Neural cell (in vitro differentiated cells): Measurements from ENCODE around the gene MTERF2. TPM values are rescaled to one million over a fixed set of nuclear protein-coding genes. Genes with fewer than 3 reads are reported as not detected.
"Not testable (repeated sequence)": the region's sequence is repeated elsewhere in the genome, so short reads cannot be mapped to it uniquely, and the experiment has no call there.

Experiments
- H2AFZ ChIP-seq: fragments of 200-600, 300-800 bp; sonication (generic), shearing (Covaris generic); 2 replicates; pipeline ENCODE4 v1.6.0; 2014; ENCODE audit warnings: low read depth, mild to moderate bottlenecking, antibody characterized with exemption, low read length, moderate library complexity
- H3F3A ChIP-seq: fragments of 200-600 bp; shearing (Covaris generic); 2 replicates; pipeline ENCODE4 v1.6.1; 2016; ENCODE audit warnings: mild to moderate bottlenecking, moderate library complexity, mixed read lengths, antibody characterized with exemption, low read length; ENCODE audit not compliant: insufficient read depth, poor library complexity, severe bottlenecking
- H3K27ac ChIP-seq: fragments of 200-600, 300-800 bp; sonication (generic), shearing (Covaris generic); 2 replicates; pipeline ENCODE4 v1.5.1; 2014; ENCODE audit warnings: mild to moderate bottlenecking, low read length, moderate library complexity
- H3K27me3 ChIP-seq: fragments of 300-800, 200-600 bp; sonication (generic), shearing (Covaris generic); 2 replicates; pipeline ENCODE4 v1.6.0; 2014; ENCODE audit warnings: mild to moderate bottlenecking, low read depth, low read length, moderate library complexity; ENCODE audit not compliant: insufficient read depth
- H3K36me3 ChIP-seq: fragments of 300-800, 200-600 bp; sonication (generic), shearing (Covaris generic); 2 replicates; pipeline ENCODE4 v1.5.1; 2014; ENCODE audit warnings: mild to moderate bottlenecking, antibody characterized with exemption, low read length, moderate library complexity; ENCODE audit not compliant: insufficient read depth
- H3K4me2 ChIP-seq: fragments of 300-800, 200-600 bp; sonication (generic), shearing (Covaris generic); 2 replicates; pipeline ENCODE4 v1.6.0; 2014; ENCODE audit warnings: mild to moderate bottlenecking, low read length
- H3K4me3 ChIP-seq: fragments of 300-800, 200-600 bp; sonication (generic), shearing (Covaris generic); 2 replicates; pipeline ENCODE4 v1.5.1; 2014; ENCODE audit warnings: mild to moderate bottlenecking, low read length, moderate library complexity
- H3K79me2 ChIP-seq: fragments of 200-600 bp; shearing (Covaris generic); replicated peaks from 2 replicates; pipeline ENCODE4 v1.6.0; 2014; ENCODE audit warnings: mild to moderate bottlenecking, low read length, moderate library complexity; ENCODE audit not compliant: insufficient read depth
- H3K9ac ChIP-seq: fragments of 300-800, 200-600 bp; sonication (generic), shearing (Covaris generic); 2 replicates; pipeline ENCODE4 v1.6.1; 2016; ENCODE audit warnings: mild to moderate bottlenecking, low read length, mixed read lengths
- H3K9me2 ChIP-seq: fragments of 200-600 bp; shearing (Covaris generic); 2 replicates; pipeline ENCODE4 v1.6.1; 2016; ENCODE audit warnings: mild to moderate bottlenecking, low read length, mixed read lengths; ENCODE audit not compliant: insufficient read depth
- H3K9me3 ChIP-seq: fragments of 200-600, 300-800 bp; sonication (generic), shearing (Covaris generic); 2 replicates; pipeline ENCODE4 v1.6.1; 2016; ENCODE audit warnings: mild to moderate bottlenecking, mixed run types, low read length, moderate library complexity, mixed read lengths
- H4K20me1 ChIP-seq: fragments of 200-600 bp; shearing (Covaris generic); 2 replicates; pipeline ENCODE4 v1.6.1; 2016; ENCODE audit warnings: mild to moderate bottlenecking, mixed run types; ENCODE audit not compliant: insufficient read depth
- EP300 ChIP-seq: fragments of 450-650 bp; conservative IDR thresholded peaks from 2 replicates; pipeline ENCODE4 v1.6.1; 2014; ENCODE audit warnings: antibody characterized with exemption, mild to moderate bottlenecking, moderate library complexity; ENCODE audit not compliant: poor library complexity, severe bottlenecking
- EZH2 ChIP-seq: fragments of 200-600, 300-800 bp; shearing (Covaris generic), sonication (generic); IDR thresholded peaks from 2 replicates; pipeline ENCODE4 v1.6.1; 2014; ENCODE audit warnings: antibody characterized with exemption, low read length, borderline replicate concordance, mild to moderate bottlenecking; ENCODE audit not compliant: insufficient read depth, poor library complexity, severe bottlenecking
- MXI1 ChIP-seq: fragments of 450-650 bp; conservative IDR thresholded peaks from 2 replicates; pipeline ENCODE4 v1.6.1; 2014; ENCODE audit warnings: antibody characterized with exemption, mild to moderate bottlenecking; ENCODE audit not compliant: poor library complexity, severe bottlenecking
- POLR2AphosphoS5 ChIP-seq: IDR thresholded peaks from 2 replicates; pipeline ENCODE4 v1.6.1; 2012
- RAD21 ChIP-seq: fragments of 450-650 bp; conservative IDR thresholded peaks from 2 replicates; pipeline ENCODE4 v1.6.1; 2014; ENCODE audit warnings: antibody characterized with exemption, mild to moderate bottlenecking, moderate library complexity
- SMC3 ChIP-seq: fragments of 450-650 bp; conservative IDR thresholded peaks from 2 replicates; pipeline ENCODE4 v1.6.1; 2014; ENCODE audit warnings: antibody characterized with exemption, mild to moderate bottlenecking, moderate library complexity; ENCODE audit not compliant: poor library complexity
- TAF1 ChIP-seq: IDR thresholded peaks from 2 replicates; pipeline ENCODE4 v1.6.1; 2012; ENCODE audit warnings: low read depth
- polyA plus RNA-seq: library from polyadenylated mRNA; depleted of rRNA; stranded (reverse); fragments of >200 nt; gene quantifications from 2 replicates; pipeline ENCODE4 v1.2.3, GENCODE V29; 2014
- TF ChIP-seq, protein P1 (sequence below): fragments of 450-650 bp; IDR thresholded peaks from 2 replicates; pipeline ENCODE4 v1.5.1; 2014; ENCODE audit warnings: antibody characterized with exemption, mild to moderate bottlenecking, moderate library complexity; ENCODE audit not compliant: poor library complexity, severe bottlenecking
- TF ChIP-seq, protein P2 (sequence below): IDR thresholded peaks from 2 replicates; pipeline ENCODE4 v1.6.1; 2012; ENCODE audit warnings: borderline replicate concordance

Gene MTERF2
- polyA plus RNA-seq, 1 donor from 2014 or later: 47.8 TPM

DNA sequence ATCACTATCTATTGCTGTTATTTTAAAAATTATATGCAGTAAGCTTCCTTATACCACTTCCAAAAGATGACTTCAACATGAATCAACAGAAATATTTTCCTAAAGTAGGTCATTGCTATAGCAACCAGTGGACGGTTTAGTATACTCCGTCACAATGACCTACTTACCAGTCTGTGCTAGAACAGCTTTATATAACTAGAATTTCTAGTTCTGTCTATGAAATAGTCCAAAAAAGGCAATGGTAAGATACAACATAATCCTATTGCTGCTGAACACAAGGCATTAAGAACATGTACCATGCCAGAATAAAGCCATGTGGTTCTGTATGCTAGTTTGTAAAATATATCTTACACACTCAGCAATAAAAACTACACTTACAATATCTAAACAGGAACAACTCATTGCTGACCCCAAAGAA is 40.7 kb upstream of the MTERF2 start:
- TF ChIP-seq RAD21: no peak
- no peak for TF ChIP-seq TAF1
- TF ChIP-seq, protein P1, sequence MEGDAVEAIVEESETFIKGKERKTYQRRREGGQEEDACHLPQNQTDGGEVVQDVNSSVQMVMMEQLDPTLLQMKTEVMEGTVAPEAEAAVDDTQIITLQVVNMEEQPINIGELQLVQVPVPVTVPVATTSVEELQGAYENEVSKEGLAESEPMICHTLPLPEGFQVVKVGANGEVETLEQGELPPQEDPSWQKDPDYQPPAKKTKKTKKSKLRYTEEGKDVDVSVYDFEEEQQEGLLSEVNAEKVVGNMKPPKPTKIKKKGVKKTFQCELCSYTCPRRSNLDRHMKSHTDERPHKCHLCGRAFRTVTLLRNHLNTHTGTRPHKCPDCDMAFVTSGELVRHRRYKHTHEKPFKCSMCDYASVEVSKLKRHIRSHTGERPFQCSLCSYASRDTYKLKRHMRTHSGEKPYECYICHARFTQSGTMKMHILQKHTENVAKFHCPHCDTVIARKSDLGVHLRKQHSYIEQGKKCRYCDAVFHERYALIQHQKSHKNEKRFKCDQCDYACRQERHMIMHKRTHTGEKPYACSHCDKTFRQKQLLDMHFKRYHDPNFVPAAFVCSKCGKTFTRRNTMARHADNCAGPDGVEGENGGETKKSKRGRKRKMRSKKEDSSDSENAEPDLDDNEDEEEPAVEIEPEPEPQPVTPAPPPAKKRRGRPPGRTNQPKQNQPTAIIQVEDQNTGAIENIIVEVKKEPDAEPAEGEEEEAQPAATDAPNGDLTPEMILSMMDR: no peak
- no peak for TF ChIP-seq EZH2
- TF ChIP-seq SMC3: no peak
- TF ChIP-seq EP300: no peak
- TF ChIP-seq, protein P2, sequence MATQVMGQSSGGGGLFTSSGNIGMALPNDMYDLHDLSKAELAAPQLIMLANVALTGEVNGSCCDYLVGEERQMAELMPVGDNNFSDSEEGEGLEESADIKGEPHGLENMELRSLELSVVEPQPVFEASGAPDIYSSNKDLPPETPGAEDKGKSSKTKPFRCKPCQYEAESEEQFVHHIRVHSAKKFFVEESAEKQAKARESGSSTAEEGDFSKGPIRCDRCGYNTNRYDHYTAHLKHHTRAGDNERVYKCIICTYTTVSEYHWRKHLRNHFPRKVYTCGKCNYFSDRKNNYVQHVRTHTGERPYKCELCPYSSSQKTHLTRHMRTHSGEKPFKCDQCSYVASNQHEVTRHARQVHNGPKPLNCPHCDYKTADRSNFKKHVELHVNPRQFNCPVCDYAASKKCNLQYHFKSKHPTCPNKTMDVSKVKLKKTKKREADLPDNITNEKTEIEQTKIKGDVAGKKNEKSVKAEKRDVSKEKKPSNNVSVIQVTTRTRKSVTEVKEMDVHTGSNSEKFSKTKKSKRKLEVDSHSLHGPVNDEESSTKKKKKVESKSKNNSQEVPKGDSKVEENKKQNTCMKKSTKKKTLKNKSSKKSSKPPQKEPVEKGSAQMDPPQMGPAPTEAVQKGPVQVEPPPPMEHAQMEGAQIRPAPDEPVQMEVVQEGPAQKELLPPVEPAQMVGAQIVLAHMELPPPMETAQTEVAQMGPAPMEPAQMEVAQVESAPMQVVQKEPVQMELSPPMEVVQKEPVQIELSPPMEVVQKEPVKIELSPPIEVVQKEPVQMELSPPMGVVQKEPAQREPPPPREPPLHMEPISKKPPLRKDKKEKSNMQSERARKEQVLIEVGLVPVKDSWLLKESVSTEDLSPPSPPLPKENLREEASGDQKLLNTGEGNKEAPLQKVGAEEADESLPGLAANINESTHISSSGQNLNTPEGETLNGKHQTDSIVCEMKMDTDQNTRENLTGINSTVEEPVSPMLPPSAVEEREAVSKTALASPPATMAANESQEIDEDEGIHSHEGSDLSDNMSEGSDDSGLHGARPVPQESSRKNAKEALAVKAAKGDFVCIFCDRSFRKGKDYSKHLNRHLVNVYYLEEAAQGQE: no peak
- no peak for TF ChIP-seq POLR2AphosphoS5
- no peak for TF ChIP-seq MXI1
- peak overlapping the region; percentile 5 for H3K4me2 ChIP-seq
- no peak overlapping the region for H3K4me3 ChIP-seq
- H3K9ac ChIP-seq: no peak overlapping the region
- no peaks in the 10 kb centered on the region for H3K36me3 ChIP-seq
- H4K20me1 ChIP-seq: no peaks in the 10 kb centered on the region
- no peaks in the 10 kb centered on the region for H3K9me3 ChIP-seq
- peak overlapping the region; percentile 38 for H3K27ac ChIP-seq
- H3F3A ChIP-seq: no peaks in the 10 kb centered on the region
- no peaks in the 10 kb centered on the region for H3K27me3 ChIP-seq
- H3K79me2 ChIP-seq: peaks cover 4% of the 10 kb centered on the region
- no peaks in the 10 kb centered on the region for H3K9me2 ChIP-seq
- H2AFZ ChIP-seq: no peak overlapping the region

DNA sequence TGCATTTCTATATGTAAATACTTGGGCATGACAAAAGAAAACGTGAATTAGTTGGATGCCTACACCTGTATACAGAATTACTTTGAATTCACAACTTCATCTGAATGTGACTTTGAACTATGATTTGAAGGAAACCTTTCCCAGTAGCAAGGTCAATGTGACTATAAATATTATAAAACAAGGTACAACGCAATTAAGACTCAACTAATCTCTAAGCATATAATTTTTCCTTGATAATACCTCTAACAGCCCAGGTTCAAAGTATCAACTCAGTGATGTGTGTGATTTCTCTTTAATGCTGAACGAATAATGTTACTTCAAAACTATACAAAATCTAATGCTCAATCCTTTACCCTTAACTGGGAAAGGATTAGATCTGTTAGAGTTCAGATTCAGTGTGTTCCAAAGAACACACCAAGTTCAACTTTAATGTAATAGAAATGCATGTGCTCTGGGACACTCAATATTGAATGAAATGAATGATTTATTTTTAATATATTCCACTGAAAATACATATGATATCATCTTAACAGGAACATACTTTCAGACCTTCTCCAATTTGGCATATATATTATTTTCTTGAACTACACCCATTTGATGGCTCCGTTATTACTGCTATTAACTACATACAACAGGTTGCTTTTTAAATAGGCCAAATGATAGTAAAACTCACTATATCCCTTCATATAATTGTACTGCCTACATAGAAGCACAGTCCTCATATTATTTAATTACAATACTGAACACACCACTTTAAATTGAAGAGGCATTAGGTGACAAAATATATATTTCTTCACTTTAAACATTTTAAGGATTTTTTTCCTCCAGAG is 40.1 kb upstream of the MTERF2 start:
- H3K9ac ChIP-seq: no peak overlapping the region
- H3K9me3 ChIP-seq: no peaks in the 10 kb centered on the region
- peaks cover 4% of the 10 kb centered on the region for H3K79me2 ChIP-seq
- no peaks in the 10 kb centered on the region for H3K36me3 ChIP-seq
- H2AFZ ChIP-seq: no peak overlapping the region
- H3K27me3 ChIP-seq: no peaks in the 10 kb centered on the region
- TF ChIP-seq MXI1 (no peak), EP300 (no peak), SMC3 (no peak)
- TF ChIP-seq, protein P2: no peak
- no peaks in the 10 kb centered on the region for H3K9me2 ChIP-seq
- H3K27ac ChIP-seq: peak overlapping the region; percentile 38
- H3K4me2 ChIP-seq: peak overlapping the region; percentile 5
- no peaks in the 10 kb centered on the region for H3F3A ChIP-seq
- no peak overlapping the region for H3K4me3 ChIP-seq
- no peaks in the 10 kb centered on the region for H4K20me1 ChIP-seq

DNA sequence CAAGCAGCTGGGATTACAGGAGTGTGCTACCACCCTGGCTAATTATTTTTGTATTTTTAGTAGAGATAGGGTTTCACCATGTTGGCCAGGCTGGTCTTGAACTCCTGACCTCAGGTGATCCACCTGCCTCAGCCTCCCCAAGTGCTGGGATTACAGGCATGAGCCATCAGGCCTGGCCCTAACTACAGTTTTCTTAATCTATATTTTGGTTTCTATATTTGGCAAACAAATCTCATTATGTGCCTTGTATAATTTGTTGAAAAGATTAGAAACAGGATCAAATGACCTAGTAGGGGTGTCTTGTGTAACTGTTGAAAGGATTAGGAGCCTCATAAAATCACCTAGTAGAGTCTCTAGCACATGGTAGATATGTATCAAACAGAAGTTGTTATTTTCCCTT is 39.4 kb upstream of the MTERF2 start:
- not testable (repeated sequence) for H3K9ac ChIP-seq, H3K9me2 ChIP-seq, H3K4me2 ChIP-seq, H3K27me3 ChIP-seq, H4K20me1 ChIP-seq, H2AFZ ChIP-seq, H3F3A ChIP-seq, H3K79me2 ChIP-seq, H3K9me3 ChIP-seq, H3K4me3 ChIP-seq, H3K36me3 ChIP-seq
- H3K27ac ChIP-seq: peak overlapping the region; percentile 38
